ENCODE data around the gene CHMP5.
A peak's percentile ranks its signal among the peaks of the same experiment; 100 is the strongest.
"Not testable (repeated sequence)": the region's sequence is repeated elsewhere in the genome, so short reads cannot be mapped to it uniquely, and the experiment has no call there.

Gene CHMP5

DNA sequence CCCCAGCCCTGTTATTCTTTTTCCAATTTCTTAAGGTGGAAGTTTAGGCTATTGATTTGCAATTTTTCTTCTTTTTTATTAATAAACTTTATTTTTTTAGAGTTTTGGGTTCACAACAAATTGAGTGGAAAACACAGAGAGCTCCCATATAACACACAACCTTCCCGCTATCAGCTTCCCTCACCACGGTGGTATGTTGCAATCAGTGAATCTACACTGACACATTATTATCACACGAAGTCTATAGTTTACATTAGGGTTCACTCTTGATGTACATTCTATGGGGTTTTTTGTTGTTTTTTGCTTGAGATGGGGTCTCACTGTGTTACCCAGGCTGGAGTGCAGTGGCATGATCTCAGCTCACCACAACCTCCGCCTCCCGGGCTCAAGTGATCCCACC is 20.7 kb downstream of the CHMP5 start:
- DNase-seq, result no peak

GRCh38 chr9:33287087-33287490 is 22.2 kb downstream of the CHMP5 start:
- peak; percentile 58 for DNase-seq

DNA sequence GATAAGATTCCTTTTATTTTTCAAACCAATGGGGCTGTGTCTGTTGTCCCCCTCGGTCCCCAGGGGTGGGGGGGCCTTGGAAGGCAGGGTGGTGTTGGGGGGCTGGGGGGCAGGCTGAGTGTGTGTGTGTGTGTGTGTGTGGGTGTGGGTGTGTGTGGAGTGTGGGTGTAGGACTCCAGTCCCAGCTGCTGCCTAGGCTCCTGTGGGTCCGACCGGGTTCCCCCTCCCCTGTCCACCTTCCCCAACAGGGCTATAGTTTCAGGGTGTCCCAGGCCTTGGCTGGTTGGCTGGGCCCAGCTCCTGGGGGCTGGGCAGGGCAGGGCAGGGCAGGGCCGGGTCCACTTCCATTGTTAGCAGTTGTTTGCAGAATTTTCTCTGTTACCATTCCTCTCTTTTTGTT is 23.4 kb downstream of the CHMP5 start:
- no peak for DNase-seq

- no peak for DNase-seq
Observed at GRCh38 chr9:33288828-33289483, 24.1 kb downstream of the CHMP5 start.

DNA sequence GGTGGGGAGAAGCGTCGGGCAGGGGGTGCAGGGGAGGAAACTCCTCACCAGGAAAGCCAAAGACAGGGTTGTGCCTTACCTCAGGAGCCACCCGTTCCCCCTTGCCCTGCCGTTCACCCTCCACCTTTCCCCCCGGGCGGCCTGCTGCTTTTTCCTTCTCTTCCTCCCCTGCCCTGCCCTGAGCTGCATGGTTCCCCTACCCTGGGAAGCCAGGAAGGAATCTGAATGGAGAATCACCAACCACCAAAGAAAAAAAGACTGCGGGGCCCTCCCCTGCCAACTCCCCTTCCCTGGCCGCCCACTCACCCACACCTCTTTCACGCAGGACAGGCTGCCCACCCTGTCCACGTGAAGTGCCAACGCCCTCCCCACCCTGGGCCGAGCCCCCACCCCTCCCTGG is 24.6 kb downstream of the CHMP5 start:
- no peak for DNase-seq

DNA sequence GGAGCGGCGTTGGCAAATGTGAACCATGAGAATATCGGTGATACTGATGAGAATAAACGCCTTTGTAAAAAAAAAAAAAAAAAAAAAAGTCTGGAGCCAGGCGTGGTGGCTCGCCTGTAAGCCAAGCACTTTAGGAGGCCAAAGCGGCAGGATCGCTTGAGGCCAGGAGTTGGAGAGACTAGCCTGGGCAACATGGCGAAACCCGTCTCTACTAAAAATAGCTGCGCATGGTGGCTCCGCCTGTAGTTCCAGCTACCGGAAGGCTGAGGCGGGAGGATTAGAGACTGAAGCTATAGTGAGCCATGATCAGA is 25.0 kb downstream of the CHMP5 start:
- DNase-seq, result no peak

GRCh38 chr9:33290247-33291030 is 25.6 kb downstream of the CHMP5 start, which contains the start of gene NFX1:
Gene NFX1, plus strand, starts transcription at chr9:33290516. Its CDS starts 57 bp downstream, at chr9:33290573.
- peak; percentile 96 for DNase-seq

DNA sequence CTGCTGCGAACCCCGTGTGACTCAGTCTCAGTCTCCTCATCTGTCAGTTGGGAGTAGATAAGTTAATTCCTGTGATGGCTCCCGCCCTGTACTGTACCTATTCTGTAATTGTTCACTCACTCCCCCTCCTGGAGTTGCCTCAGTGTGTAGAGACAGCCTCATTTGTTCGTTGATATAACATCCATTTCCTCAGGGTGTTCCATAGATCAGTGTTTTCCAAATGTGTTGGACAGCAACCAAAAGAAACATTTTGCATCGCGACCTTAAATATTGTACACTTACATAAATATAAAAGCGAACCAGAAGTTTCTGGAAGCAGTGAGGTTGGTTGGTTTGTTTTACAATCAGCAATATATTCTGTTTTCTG is 26.2 kb downstream of the CHMP5 start:
- DNase-seq, result no peak

GRCh38 chr9:33291901-33292300 is 27.1 kb downstream of the CHMP5 start:
- no peak for DNase-seq

- no peak for DNase-seq
Observed at GRCh38 chr9:33293782-33294181, 28.9 kb downstream of the CHMP5 start.

DNA sequence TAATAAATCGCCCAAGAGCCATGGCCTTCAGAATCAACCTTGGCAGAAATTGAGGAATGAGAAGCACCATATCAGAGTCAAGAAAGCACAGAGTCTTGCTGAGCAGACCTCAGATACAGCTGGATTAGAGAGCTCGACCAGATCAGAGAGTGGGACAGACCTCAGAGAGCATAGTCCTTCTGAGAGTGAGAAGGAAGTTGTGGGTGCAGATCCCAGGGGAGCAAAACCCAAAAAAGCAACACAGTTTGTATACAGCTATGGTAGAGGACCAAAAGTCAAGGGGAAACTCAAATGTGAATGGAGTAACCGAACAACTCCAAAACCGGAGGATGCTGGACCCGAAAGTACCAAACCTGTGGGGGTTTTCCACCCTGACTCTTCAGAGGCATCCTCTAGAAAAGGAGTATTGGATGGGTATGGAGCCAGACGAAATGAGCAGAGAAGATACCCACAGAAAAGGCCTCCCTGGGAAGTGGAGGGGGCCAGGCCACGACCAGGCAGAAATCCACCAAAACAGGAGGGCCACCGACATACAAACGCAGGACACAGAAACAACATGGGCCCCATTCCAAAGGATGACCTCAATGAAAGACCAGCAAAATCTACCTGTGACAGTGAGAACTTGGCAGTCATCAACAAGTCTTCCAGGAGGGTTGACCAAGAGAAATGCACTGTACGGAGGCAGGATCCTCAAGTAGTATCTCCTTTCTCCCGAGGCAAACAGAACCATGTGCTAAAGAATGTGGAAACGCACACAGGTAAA is 30.0 kb downstream of the CHMP5 start:
- no peak for DNase-seq

GRCh38 chr9:33295571-33295970 is 30.7 kb downstream of the CHMP5 start:
- no peak for DNase-seq

- no peak for DNase-seq
Observed at GRCh38 chr9:33297432-33297831, 32.6 kb downstream of the CHMP5 start.

- DNase-seq, result no peak
Observed at GRCh38 chr9:33300546-33300945, 35.7 kb downstream of the CHMP5 start.

GRCh38 chr9:33304362-33304761 is 39.5 kb downstream of the CHMP5 start:
- DNase-seq, result no peak

DNA sequence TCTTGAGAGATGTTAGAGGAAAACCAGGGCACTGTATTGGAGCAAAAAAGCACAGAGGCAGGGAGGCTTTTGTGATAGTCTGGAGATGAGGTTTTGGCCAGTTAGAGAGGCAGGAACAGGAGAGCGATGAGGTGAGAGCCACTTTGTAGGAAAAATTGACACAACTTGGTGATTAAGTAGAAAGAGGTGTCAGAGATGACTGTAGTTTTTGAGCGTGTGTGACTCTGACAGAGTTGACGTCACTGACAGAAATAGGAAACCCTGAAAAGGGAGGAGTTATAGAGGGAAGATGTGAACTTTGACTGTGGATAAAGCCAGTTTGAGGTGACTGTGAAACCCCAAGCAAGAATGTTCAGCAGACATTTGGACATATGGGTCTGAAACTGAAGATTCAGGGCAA is 41.2 kb downstream of the CHMP5 start:
- DNase-seq, result no peak

DNA sequence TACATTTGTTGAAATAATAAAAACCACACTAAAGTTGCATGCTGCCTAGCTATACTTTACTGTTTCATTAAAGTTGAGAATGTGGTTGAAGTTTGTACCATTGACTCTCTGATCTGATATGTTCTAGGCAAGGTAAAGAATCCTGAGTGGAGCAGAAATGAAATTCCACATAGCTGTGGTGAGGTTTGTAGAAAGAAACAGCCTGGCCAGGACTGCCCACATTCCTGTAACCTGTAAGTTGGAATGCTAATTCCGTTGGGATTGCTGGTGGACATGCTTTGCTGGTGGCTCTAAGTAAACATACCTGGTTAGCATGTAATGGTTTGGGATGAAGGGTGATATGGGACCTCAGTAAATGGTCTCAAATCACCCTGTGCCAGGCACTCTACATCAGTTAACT is 42.2 kb downstream of the CHMP5 start:
- no peak for DNase-seq

DNA sequence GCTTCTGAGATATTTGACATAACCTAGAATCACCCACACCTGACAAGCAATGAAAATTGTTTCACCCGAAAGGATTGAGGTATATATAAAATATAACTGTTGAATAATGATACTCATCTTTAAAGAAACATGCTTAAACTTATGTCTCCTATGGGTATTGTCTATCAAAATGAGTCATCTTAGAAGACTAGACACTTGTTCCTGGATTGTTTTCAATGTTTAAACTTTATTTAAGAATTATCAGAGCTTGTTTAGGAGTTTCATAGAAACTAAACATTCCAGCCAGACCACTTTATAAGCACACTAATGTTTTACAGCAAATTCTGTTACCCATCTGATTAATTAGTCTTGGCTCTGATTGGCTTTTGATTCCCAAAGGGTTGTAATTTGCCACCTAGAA is 45.1 kb downstream of the CHMP5 start:
- no peak for DNase-seq

- DNase-seq, result no peak
Observed at GRCh38 chr9:33310748-33311147, 45.9 kb downstream of the CHMP5 start.

GRCh38 chr9:33311953-33312352 is 47.1 kb downstream of the CHMP5 start:
- DNase-seq, result no peak

DNA sequence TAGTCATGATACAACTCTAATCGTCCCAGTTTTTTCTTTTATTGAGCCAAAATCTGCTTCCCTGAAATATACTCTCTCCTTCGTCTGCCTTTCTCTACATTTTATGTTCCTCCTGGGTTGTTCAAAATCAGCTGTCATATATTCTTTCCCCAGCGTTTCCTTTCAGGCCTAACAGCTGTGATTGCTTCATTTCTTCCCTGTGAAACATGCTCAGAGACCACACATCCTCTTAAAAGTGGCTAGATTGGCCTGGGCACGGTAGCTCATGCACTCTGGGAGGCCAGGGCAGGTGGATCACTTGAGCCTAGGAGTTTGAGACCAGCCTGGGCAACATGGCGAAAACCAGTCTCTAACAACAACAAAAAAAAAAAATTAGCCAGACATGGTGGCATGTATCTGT is 50.5 kb downstream of the CHMP5 start:
- no peak for DNase-seq

DNA sequence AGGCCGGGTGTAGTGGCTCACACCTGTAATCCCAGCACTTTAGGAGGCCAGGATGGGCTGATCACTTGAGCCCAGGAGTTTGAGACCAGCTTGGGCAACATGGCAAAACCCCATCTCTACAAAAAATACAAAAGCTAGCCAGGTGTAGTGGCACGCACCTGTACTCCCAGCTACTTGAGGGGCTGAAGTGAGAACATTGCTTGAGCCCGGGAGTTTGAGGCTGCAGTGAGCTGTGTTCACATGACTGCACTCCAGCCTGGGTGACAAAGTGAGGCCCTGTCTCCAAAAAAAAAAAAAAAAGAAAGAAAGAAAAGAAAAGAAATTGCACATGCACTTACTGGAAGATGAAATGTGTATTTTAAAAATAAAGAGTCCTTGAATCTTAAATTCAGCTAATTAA is 52.3 kb downstream of the CHMP5 start:
- not testable (repeated sequence) for DNase-seq

DNA sequence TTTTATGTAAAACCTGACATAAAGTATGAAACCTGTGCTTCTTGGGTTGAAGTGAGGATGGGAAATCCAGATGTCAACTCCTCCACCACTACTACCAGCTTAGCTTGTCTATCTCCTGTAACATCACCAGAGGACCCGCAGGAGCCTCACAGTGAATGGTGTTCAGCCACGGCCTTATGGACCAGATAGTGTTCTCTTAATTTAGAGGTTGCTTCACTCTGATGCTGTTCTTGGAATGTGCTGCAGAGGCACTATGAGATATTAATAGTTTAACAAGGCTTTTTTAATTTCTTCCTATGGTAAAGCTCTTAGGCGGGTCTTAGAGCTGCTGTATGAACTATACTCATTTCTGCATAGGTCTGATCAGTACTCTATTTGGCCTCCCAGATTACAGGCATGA is 53.4 kb downstream of the CHMP5 start:
- DNase-seq, result no peak

- DNase-seq, result no peak
Observed at GRCh38 chr9:33318781-33319180, 53.9 kb downstream of the CHMP5 start.

Data from NCI-H2107 (cell line).